MM.1S (cell line): ENCODE data around the gene POLD2.

Experiments used
- CTCF ChIP-seq: fragments of 300-600 bp; sonication (generic); IDR thresholded peaks from 2 replicates; pipeline ENCODE4 v1.5.1; 2016; ENCODE audit warnings: antibody characterized with exemption, low read length, mixed read lengths
- EZH2 ChIP-seq: fragments of 300-600 bp; sonication (generic); optimal IDR thresholded peaks from 2 replicates; pipeline ENCODE3; 2017; ENCODE audit warnings: low read depth, mild to moderate bottlenecking, antibody characterized with exemption, low read length, mixed read lengths
- EZH2phosphoT487 ChIP-seq: fragments of 300-600 bp; sonication (generic); IDR thresholded peaks from 2 replicates; pipeline ENCODE4 v1.6.1; 2018; ENCODE audit warnings: antibody characterized with exemption, low read length

GRCh38 chr7:44147026-44147991 is 24.0 kb upstream of the POLD2 start:
- TF ChIP-seq EZH2phosphoT487 (no peak), EZH2 (no peak), CTCF (no peak)
